GM18907 (cell line): ENCODE results near the gene COX4I1.
A peak's percentile ranks its signal among the peaks of the same experiment; 100 is the strongest.
"Not testable (repeated sequence)": the region's sequence is repeated elsewhere in the genome, so short reads cannot be mapped to it uniquely, and the experiment has no call there.

Experiments used
- ATAC-seq: cut with Tn5 transposase; IDR thresholded peaks from one replicate; pipeline ENCODE4 v1.9.1; 2021; ENCODE audit warnings: mild to moderate bottlenecking, moderate library complexity; ENCODE audit not compliant: unreplicated experiment

Gene COX4I1

GRCh38 chr16:85798283-85798776 is 1.2 kb upstream of the COX4I1 start:
- no peak for ATAC-seq

- peak; percentile 26 for ATAC-seq
Observed at GRCh38 chr16:85798901-85799496, 496 bp upstream of the COX4I1 start.

- no peak for ATAC-seq
Observed at GRCh38 chr16:85800321-85800669, 800 bp downstream of the COX4I1 start.

- no peak for ATAC-seq
Observed at GRCh38 chr16:85803570-85803969, 4.1 kb downstream of the COX4I1 start.

- ATAC-seq, result no peak
Observed at GRCh38 chr16:85805442-85806045, 6.0 kb downstream of the COX4I1 start.

GRCh38 chr16:85806539-85806938 is 7.0 kb downstream of the COX4I1 start:
- ATAC-seq, result no peak

- not testable (repeated sequence) for ATAC-seq
Observed at GRCh38 chr16:85807340-85807739, 7.8 kb downstream of the COX4I1 start.

GRCh38 chr16:85808104-85808503 is 8.6 kb downstream of the COX4I1 start:
- ATAC-seq, result not testable (repeated sequence)

GRCh38 chr16:85808926-85809325 is 9.4 kb downstream of the COX4I1 start:
- ATAC-seq, result no peak

- no peak for ATAC-seq
Observed at GRCh38 chr16:85809645-85810044, 10.2 kb downstream of the COX4I1 start.

- ATAC-seq, result no peak
Observed at GRCh38 chr16:85810097-85810741, 10.7 kb downstream of the COX4I1 start.

GRCh38 chr16:85810742-85811115 is 11.2 kb downstream of the COX4I1 start:
- ATAC-seq, result no peak

- no peak for ATAC-seq
Observed at GRCh38 chr16:85812031-85812807, 12.7 kb downstream of the COX4I1 start.

- no peak for ATAC-seq
Observed at GRCh38 chr16:85812811-85813700, 13.6 kb downstream of the COX4I1 start.

- no peak for ATAC-seq
Observed at GRCh38 chr16:85816159-85816558, 16.7 kb downstream of the COX4I1 start.

- not testable (repeated sequence) for ATAC-seq
Observed at GRCh38 chr16:85817195-85817594, 17.7 kb downstream of the COX4I1 start.

GRCh38 chr16:85819245-85819644 is 19.8 kb downstream of the COX4I1 start:
- ATAC-seq, result no peak

- ATAC-seq, result no peak
Observed at GRCh38 chr16:85819771-85820170, 20.3 kb downstream of the COX4I1 start.

GRCh38 chr16:85820604-85821372 is 21.3 kb downstream of the COX4I1 start:
- ATAC-seq, result peak; percentile 8
